HG02840 (cell line): ENCODE measurements around the gene SRXN1.

Source experiments
- ATAC-seq: cut with Tn5 transposase; IDR thresholded peaks from one replicate; pipeline ENCODE4 v1.9.1; 2021; ENCODE audit warnings: mild to moderate bottlenecking, moderate library complexity, moderate number of reproducible peaks; ENCODE audit not compliant: unreplicated experiment, low FRiP score

The SRXN1 gene

DNA sequence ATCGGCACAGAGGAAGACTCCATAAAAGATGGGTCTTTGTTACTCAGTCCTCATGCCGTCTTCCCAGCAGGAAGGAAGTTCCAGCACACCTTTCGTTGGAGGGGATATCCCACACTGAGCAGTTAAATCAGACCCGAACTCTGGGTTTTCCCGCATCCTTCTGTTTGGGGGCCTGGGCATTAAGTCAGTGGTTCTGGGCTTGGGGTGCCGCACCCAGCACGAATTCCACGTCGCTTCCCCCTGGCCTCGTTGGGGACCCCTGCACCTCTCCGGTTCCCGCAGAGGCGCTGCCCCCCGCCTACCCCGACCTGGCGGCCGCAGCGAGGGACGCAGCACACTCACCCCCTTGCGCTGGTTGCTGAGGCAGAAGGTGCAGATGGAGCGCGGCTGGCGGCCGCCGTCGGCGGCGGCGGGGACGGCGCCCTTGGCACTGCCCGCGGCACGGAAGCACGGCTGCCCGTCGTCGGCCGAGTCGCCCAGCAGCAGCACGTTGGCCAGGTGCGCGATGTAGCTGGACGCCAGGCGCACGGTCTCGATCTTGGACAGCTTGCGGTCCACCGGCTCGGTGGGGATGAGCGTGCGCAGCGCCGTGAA, 43.5 kb downstream of the SRXN1 start:
- ATAC-seq, result no peak

DNA sequence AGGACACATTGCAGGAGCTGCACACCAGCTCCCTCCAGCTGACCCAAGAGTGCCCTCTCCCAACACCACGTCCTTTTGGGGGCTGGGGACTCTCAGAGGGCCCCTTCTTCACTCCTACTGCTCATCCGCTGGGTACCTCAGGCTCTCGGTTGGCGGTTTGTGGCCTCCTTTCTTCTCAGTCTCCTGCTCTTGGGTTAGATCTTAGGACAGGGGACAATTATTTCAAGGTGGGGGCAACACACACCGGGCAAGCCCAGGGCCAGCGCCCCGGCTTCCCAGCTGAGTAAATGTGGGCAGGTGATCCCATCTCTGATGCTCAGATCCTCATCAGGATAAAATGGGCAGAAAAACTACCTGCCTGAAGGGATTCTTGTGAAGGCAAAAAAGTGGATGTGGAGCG, 44.0 kb downstream of the SRXN1 start:
- no peak for ATAC-seq

DNA sequence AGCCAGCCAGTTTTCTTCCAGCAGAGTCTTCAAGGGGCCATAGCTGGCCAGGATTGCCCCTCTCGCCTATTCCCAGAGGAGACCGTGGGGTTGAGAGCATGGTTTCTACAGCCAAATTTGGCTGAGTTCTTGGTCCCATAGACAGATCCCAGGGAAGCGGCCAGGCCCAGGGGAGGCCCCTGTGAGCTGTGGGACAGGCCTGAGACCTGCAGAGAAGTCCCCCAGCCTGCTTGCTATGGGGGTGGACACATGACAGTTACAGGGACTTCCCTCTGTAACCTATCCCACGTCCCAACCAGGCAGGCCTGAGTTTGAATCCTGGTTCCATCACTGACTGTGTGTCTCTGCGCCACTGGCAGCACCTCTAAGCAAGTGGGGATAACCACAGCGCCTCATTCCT, 45.5 kb downstream of the SRXN1 start:
- no peak for ATAC-seq

DNA sequence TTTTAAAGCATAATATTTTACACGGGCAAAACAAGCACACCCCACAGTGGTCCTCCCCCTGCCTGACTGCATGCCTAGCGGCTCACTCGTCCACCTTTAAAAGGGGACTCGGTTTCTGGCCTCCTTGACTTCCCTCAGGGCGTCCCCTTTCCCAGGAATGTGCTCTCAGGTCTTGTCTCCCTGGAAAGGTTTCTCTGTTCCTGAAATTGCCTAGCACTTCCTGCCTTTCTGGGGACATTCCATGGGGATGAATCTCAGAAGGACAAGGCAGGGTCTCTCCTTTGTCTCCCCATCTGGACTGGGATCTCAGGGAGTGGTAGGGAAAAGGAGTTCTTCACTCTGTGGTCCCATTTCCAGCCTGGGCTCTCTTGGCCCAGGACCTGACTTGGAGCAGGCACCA, 47.8 kb downstream of the SRXN1 start:
- no peak for ATAC-seq

DNA sequence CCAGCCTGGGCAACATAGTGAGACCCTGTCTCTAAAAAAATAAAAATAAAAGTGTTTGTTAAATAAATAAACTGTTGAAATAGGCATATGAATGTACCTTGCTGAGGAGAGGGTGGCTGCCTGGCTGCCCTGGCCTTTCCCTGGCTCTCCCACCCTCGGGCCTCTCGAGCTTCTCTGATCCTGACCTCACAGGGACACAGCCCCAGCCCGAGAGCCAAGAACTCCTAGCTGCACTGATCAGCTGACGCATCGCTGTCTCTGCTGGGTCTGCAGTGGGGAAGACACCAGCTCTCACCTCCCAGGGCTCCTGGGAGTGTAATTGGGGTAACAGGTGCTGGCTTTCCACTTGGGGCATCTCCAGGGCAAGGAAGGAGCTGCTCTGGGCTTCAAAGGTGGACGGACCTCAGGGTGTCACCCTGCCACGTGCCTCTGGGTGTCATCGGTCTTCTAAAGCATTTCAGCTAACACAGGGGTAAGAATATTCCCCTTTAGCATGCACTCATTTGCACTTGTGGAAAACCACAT, 49.8 kb downstream of the SRXN1 start:
- no peak for ATAC-seq

DNA sequence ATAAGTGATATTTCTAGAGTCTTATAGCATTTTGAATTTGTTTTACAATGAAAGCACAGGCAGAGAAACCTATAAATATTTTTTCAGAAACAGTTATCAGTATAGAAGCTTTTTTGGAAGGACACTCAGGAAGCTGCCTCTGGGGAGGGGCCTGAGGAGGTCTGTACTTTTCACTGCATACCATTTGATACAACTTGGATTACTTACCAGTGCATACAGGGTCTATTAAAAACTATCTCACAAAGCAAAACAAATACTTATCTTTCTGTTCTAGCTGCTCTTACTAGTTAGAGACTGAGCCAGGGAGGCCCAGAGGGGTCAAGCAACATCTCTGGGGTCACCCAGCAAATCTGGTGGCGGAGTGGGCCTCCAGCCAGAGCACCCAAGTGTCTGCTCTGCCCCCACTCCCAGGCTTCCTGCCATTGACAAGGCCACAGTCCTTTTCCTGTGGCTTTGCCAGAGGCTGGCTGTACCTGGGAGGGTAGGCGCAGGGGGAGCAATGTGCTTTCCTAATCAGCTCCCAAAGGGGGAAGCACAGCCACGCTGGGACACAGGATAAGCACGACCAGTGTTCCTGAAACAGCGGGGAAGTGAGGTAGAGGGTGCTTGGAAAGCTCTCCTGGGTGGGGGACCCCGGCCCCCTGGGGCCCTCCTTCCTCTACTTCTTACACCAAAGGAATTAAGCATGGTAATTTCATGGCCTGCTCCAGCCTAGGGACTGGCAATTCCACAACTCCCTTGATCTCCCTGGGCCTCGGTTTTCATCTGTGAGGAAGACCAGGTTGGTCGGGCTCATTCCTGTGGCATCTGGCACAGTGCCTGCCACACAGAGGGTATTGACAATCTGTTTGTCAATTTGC, 50.7 kb downstream of the SRXN1 start:
- no peak for ATAC-seq

DNA sequence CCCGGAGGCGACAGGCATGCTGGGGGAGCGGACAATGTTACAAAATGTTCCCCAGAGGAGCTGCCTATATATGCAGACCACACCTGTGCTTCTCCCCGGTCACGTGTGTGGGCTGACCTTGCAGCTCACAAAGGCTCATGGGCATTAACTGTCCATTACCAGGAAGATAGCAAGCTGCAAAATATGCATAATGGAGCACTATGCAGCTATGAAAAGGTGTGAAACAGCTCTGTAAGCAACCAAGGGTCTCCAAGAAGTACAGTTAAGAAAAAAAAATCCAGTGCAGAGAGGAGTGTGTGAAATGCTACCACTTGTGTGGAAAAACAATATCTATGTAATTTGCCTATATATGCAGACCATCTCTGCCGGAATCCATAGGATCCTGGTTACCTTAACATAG, 52.3 kb downstream of the SRXN1 start:
- no peak for ATAC-seq

DNA sequence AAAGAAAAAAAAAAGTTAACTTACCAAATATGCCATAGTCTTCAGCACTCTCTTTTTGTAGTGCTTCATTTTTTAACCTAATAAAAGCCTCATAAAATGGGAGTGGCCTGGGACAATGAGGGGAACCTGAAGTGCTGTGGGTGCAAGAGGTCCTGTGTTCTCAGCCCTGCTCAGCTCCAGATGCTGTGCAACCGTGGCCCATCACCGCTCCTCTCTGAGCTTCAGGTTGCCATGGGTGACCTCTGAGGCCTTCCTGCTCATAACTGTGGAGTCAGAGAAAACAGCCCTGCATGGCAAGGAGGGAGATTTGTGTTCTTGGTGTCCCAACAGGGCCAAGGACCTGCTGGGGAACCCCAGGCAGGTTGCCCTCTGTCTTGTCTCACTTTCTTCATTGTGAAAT, 52.9 kb downstream of the SRXN1 start:
- no peak for ATAC-seq

DNA sequence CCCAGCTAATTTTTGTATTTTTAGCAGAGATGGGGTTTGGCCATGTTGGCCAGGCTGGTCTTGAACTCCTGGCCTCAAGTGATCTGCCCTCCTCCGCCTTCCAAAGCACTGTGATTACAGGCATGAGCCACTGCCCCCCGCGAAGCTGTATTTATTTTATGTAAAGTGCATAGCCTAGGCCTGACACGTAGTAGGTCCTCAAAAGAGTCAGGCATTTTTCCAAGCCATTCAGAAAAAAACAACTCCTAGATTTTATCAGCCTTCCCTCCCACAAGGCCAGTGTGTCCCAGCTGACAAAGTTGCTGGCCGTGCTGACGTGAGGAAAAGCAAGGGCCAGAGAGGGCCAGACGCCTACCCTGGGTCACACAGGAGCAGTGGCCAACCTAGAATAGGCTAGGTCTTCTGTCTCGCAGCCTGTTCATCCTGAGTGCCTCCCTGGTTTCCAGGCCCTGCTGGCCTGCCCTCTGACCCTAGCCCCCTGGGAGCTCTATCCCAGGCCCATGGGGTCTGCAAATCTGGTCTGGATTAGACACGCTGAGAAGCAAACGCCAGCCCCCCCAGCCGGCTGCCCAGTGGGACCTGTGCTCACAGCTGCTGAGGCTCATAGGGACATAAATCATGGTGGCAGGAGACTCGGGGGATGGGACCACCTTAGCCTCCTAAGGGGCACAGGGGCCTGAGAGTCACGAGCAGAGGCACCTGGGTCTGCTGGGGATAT, 54.7 kb downstream of the SRXN1 start:
- ATAC-seq, result no peak

DNA sequence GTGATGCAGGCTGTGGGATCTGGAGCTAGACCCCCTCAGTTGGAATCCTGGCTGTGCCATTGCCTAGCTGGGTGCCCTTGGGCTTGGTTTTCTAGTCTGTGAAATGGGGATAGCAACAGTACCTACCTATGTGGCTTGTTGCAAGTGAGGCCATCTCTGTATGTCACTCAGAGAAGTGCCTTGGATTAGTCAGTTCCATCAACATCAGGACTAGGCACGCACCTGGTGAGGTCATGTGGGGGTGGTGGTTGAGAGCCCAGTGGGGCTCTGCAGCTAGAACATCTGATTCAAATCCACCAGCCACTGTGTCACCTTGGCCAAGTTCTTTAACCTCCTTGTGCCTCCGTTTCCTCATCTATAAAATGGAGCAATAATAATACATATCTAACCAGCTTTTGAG, 55.4 kb downstream of the SRXN1 start:
- no peak for ATAC-seq
